ENCODE results near the gene MMP23B.

Gene MMP23B

GRCh38 chr1:1664941-1665814, 33.2 kb downstream of the MMP23B start:
- no peak for DNase-seq (ENCODE audit: low read depth)
- in situ Hi-C loops (cut with HindIII; ENCODE audit: low sequenced_read_pairs) = no loop called here
- no peak overlapping the region for H3K4me3 ChIP-seq (ENCODE audit: low read depth, low read length)
- no peak for TF ChIP-seq CTCF (IDR thresholded peaks at IDR 0.05; ENCODE audit: low read depth, low read length, missing control alignments)

GRCh38 chr1:1665815-1666251, 33.9 kb downstream of the MMP23B start:
- in situ Hi-C loops (cut with HindIII; ENCODE audit: low sequenced_read_pairs) = no loop called here
- no peak for DNase-seq (ENCODE audit: low read depth)
- H3K4me3 ChIP-seq (ENCODE audit: low read depth, low read length) = no peak overlapping the region
- peak; percentile 47 for TF ChIP-seq CTCF (IDR thresholded peaks at IDR 0.05; ENCODE audit: low read depth, low read length, missing control alignments)

GRCh38 chr1:1666526-1666925, 34.6 kb downstream of the MMP23B start:
- no peak for TF ChIP-seq CTCF (IDR thresholded peaks at IDR 0.05; ENCODE audit: low read depth, low read length, missing control alignments)
- no peak for DNase-seq (ENCODE audit: low read depth)
- in situ Hi-C loops (cut with HindIII; ENCODE audit: low sequenced_read_pairs) = no loop called here
- no peak overlapping the region for H3K4me3 ChIP-seq (ENCODE audit: low read depth, low read length)

GRCh38 chr1:1669468-1670440, 37.8 kb downstream of the MMP23B start:
- TF ChIP-seq CTCF (IDR thresholded peaks at IDR 0.05; ENCODE audit: low read depth, low read length, missing control alignments) = no peak
- no peak overlapping the region for H3K4me3 ChIP-seq (ENCODE audit: low read depth, low read length)
- DNase-seq (ENCODE audit: low read depth) = no peak
- in situ Hi-C loops (cut with HindIII; ENCODE audit: low sequenced_read_pairs) = no loop called here

DNA sequence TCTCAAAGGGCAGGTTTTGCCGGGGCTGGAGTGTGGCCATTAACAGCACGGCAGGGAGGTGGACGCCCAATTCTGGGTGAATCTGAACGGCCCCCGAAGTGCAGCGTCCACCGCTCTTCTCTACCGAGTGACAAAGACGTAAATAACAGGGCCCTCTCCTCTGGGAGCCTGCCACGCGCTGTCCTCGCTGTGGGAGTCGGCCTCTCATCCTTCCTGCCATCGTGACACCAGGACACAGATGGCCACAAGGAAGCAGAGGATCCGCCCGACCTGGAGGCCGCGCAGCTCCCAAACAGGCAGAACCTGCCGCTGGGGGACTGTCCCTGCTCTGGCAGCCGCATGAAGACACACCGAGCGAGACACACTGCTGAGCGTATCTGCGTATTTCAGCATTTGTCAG, 38.9 kb downstream of the MMP23B start:
- no peak overlapping the region for H3K4me3 ChIP-seq (ENCODE audit: low read depth, low read length)

More for the DNA sequence above, 38.9 kb downstream of the MMP23B start:
- no peak for TF ChIP-seq CTCF (IDR thresholded peaks at IDR 0.05; ENCODE audit: low read depth, low read length, missing control alignments)
- DNase-seq (ENCODE audit: low read depth) = no peak
- in situ Hi-C loops (cut with HindIII; ENCODE audit: low sequenced_read_pairs) = no loop called here

Measured in astrocyte of the cerebellum (primary cell).